Measurements from ENCODE around the gene MYO1D.

DNA sequence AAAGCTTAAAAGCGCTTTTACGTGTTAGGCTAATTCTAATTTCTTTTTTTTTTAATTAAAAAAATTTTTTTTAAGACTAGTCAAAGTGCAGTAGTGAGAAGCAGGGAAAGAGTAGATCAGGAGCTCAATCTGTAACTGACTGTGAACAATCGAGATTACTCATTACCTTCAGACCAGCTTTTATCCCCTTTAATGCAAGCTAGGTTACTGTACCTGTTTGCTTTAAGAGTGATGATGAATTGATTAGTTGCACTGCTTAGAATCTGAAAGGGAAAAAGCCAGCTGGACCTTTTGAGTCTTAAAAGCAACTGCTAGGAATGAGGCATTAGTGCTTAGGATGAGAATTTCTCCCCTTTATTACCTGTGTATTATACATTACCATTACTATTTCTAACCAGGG is 413.6 kb downstream of the MYO1D start:
- TF ChIP-seq, protein P1, sequence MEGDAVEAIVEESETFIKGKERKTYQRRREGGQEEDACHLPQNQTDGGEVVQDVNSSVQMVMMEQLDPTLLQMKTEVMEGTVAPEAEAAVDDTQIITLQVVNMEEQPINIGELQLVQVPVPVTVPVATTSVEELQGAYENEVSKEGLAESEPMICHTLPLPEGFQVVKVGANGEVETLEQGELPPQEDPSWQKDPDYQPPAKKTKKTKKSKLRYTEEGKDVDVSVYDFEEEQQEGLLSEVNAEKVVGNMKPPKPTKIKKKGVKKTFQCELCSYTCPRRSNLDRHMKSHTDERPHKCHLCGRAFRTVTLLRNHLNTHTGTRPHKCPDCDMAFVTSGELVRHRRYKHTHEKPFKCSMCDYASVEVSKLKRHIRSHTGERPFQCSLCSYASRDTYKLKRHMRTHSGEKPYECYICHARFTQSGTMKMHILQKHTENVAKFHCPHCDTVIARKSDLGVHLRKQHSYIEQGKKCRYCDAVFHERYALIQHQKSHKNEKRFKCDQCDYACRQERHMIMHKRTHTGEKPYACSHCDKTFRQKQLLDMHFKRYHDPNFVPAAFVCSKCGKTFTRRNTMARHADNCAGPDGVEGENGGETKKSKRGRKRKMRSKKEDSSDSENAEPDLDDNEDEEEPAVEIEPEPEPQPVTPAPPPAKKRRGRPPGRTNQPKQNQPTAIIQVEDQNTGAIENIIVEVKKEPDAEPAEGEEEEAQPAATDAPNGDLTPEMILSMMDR (IDR thresholded peaks at IDR 0.05), result no peak
- no peak for TF ChIP-seq POLR2A (IDR thresholded peaks at IDR 0.05)
